Measurements from ENCODE around the gene TMEM74B. TPM values are rescaled to one million over a fixed set of nuclear protein-coding genes. Genes with fewer than 3 reads are reported as not detected.
A peak's percentile ranks its signal among the peaks of the same experiment; 100 is the strongest.

Gene TMEM74B
- total RNA-seq, 1 experiment from 2014 or later = 8.4 TPM

DNA sequence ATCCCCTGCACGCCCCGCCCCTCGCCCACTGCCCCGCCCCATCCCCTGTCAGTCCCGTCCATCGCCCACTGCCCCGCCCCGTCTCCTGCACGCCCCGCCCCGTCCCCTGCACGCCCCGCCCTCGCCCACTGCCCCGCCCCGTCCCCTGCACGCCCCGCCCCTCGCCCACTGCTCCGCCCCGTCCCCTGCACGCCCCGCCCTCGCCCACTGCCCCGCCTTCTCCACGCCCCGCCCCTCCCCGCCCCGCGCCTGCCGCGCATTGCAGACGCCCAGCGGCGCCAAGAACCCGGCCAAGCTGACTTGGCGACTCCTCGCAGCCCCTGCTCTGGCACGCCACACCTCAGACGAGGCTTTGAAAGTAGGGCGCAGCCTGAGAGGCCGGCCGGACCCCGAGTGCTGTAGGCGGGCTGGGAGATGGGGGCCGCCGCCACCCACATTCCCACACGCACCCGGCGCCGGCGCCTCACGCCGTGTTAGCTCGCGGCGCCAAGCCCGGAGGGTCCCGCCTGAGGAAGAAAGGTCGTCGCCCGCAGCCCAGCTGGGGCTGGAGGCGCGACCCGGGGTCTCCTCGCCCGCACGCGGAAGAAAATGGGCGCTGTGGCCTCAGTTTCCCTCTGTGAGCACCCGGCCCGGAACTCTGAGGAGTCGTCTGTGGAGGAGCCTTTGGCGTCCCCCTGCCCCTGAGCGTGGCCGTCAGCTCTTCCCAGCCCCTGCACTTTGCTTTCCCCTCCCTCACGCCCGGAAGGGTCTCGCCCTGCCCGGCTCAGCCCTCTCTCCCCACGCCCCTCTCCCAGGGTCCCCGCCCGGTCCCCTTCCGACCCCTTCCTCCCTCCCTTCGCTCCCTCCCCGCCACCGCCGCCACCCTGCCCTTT, 41.2 kb upstream of the TMEM74B start, which contains the start of gene RAD21L1 (continued):
- TF ChIP-seq, protein P1, sequence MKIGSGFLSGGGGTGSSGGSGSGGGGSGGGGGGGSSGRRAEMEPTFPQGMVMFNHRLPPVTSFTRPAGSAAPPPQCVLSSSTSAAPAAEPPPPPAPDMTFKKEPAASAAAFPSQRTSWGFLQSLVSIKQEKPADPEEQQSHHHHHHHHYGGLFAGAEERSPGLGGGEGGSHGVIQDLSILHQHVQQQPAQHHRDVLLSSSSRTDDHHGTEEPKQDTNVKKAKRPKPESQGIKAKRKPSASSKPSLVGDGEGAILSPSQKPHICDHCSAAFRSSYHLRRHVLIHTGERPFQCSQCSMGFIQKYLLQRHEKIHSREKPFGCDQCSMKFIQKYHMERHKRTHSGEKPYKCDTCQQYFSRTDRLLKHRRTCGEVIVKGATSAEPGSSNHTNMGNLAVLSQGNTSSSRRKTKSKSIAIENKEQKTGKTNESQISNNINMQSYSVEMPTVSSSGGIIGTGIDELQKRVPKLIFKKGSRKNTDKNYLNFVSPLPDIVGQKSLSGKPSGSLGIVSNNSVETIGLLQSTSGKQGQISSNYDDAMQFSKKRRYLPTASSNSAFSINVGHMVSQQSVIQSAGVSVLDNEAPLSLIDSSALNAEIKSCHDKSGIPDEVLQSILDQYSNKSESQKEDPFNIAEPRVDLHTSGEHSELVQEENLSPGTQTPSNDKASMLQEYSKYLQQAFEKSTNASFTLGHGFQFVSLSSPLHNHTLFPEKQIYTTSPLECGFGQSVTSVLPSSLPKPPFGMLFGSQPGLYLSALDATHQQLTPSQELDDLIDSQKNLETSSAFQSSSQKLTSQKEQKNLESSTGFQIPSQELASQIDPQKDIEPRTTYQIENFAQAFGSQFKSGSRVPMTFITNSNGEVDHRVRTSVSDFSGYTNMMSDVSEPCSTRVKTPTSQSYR (CRISPR knock-in tag; IDR thresholded peaks at IDR 0.05) = no peak
- TF ChIP-seq ETV6 (CRISPR knock-in tag; IDR thresholded peaks at IDR 0.05) (no peak), NR3C1 (CRISPR knock-in tag; conservative IDR thresholded peaks at IDR 0.05; ENCODE audit: low read depth) (no peak), ZNF138 (CRISPR knock-in tag; conservative IDR thresholded peaks at IDR 0.05) (no peak), SOX15 (CRISPR knock-in tag; IDR thresholded peaks at IDR 0.05) (no peak), JUN (CRISPR knock-in tag; IDR thresholded peaks at IDR 0.05) (peak; percentile 48; the same call in 1 of the 2 replicates), EMX1 (CRISPR knock-in tag; IDR thresholded peaks at IDR 0.05) (no peak), PRRX2 (CRISPR knock-in tag; IDR thresholded peaks at IDR 0.05) (no peak), FOXK1 (CRISPR knock-in tag; IDR thresholded peaks at IDR 0.05) (0 out of 2 replicates have a peak, but pooled peaks have one; percentile 36), HMGA2 (CRISPR knock-in tag; IDR thresholded peaks at IDR 0.05) (no peak), TEAD1 (CRISPR knock-in tag; IDR thresholded peaks at IDR 0.05) (peak; percentile 67; the same call in 1 of the 2 replicates)
- TF ChIP-seq, protein P2, sequence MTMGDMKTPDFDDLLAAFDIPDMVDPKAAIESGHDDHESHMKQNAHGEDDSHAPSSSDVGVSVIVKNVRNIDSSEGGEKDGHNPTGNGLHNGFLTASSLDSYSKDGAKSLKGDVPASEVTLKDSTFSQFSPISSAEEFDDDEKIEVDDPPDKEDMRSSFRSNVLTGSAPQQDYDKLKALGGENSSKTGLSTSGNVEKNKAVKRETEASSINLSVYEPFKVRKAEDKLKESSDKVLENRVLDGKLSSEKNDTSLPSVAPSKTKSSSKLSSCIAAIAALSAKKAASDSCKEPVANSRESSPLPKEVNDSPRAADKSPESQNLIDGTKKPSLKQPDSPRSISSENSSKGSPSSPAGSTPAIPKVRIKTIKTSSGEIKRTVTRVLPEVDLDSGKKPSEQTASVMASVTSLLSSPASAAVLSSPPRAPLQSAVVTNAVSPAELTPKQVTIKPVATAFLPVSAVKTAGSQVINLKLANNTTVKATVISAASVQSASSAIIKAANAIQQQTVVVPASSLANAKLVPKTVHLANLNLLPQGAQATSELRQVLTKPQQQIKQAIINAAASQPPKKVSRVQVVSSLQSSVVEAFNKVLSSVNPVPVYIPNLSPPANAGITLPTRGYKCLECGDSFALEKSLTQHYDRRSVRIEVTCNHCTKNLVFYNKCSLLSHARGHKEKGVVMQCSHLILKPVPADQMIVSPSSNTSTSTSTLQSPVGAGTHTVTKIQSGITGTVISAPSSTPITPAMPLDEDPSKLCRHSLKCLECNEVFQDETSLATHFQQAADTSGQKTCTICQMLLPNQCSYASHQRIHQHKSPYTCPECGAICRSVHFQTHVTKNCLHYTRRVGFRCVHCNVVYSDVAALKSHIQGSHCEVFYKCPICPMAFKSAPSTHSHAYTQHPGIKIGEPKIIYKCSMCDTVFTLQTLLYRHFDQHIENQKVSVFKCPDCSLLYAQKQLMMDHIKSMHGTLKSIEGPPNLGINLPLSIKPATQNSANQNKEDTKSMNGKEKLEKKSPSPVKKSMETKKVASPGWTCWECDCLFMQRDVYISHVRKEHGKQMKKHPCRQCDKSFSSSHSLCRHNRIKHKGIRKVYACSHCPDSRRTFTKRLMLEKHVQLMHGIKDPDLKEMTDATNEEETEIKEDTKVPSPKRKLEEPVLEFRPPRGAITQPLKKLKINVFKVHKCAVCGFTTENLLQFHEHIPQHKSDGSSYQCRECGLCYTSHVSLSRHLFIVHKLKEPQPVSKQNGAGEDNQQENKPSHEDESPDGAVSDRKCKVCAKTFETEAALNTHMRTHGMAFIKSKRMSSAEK (CRISPR knock-in tag; IDR thresholded peaks at IDR 0.05; ENCODE audit: borderline replicate concordance) = no peak
- TF ChIP-seq, protein P3, sequence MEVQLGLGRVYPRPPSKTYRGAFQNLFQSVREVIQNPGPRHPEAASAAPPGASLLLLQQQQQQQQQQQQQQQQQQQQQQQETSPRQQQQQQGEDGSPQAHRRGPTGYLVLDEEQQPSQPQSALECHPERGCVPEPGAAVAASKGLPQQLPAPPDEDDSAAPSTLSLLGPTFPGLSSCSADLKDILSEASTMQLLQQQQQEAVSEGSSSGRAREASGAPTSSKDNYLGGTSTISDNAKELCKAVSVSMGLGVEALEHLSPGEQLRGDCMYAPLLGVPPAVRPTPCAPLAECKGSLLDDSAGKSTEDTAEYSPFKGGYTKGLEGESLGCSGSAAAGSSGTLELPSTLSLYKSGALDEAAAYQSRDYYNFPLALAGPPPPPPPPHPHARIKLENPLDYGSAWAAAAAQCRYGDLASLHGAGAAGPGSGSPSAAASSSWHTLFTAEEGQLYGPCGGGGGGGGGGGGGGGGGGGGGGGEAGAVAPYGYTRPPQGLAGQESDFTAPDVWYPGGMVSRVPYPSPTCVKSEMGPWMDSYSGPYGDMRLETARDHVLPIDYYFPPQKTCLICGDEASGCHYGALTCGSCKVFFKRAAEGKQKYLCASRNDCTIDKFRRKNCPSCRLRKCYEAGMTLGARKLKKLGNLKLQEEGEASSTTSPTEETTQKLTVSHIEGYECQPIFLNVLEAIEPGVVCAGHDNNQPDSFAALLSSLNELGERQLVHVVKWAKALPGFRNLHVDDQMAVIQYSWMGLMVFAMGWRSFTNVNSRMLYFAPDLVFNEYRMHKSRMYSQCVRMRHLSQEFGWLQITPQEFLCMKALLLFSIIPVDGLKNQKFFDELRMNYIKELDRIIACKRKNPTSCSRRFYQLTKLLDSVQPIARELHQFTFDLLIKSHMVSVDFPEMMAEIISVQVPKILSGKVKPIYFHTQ (CRISPR knock-in tag; IDR thresholded peaks at IDR 0.05) = no peak
- TF ChIP-seq, protein P4, sequence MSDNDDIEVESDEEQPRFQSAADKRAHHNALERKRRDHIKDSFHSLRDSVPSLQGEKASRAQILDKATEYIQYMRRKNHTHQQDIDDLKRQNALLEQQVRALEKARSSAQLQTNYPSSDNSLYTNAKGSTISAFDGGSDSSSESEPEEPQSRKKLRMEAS (CRISPR knock-in tag; IDR thresholded peaks at IDR 0.05) = peak; percentile 87
- TF ChIP-seq, protein P5, sequence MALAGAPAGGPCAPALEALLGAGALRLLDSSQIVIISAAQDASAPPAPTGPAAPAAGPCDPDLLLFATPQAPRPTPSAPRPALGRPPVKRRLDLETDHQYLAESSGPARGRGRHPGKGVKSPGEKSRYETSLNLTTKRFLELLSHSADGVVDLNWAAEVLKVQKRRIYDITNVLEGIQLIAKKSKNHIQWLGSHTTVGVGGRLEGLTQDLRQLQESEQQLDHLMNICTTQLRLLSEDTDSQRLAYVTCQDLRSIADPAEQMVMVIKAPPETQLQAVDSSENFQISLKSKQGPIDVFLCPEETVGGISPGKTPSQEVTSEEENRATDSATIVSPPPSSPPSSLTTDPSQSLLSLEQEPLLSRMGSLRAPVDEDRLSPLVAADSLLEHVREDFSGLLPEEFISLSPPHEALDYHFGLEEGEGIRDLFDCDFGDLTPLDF (CRISPR knock-in tag; IDR thresholded peaks at IDR 0.05) = no peak
- TF ChIP-seq, protein P6, sequence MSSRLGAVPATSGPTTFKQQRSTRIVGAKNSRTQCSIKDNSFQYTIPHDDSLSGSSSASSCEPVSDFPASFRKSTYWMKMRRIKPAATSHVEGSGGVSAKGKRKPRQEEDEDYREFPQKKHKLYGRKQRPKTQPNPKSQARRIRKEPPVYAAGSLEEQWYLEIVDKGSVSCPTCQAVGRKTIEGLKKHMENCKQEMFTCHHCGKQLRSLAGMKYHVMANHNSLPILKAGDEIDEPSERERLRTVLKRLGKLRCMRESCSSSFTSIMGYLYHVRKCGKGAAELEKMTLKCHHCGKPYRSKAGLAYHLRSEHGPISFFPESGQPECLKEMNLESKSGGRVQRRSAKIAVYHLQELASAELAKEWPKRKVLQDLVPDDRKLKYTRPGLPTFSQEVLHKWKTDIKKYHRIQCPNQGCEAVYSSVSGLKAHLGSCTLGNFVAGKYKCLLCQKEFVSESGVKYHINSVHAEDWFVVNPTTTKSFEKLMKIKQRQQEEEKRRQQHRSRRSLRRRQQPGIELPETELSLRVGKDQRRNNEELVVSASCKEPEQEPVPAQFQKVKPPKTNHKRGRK (CRISPR knock-in tag; IDR thresholded peaks at IDR 0.05; ENCODE audit: borderline replicate concordance) = no peak
- TF ChIP-seq, protein P7, sequence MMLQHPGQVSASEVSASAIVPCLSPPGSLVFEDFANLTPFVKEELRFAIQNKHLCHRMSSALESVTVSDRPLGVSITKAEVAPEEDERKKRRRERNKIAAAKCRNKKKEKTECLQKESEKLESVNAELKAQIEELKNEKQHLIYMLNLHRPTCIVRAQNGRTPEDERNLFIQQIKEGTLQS (CRISPR knock-in tag; conservative IDR thresholded peaks at IDR 0.05) = no peak
- TF ChIP-seq, protein P8, sequence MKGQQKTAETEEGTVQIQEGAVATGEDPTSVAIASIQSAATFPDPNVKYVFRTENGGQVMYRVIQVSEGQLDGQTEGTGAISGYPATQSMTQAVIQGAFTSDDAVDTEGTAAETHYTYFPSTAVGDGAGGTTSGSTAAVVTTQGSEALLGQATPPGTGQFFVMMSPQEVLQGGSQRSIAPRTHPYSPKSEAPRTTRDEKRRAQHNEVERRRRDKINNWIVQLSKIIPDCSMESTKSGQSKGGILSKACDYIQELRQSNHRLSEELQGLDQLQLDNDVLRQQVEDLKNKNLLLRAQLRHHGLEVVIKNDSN (CRISPR knock-in tag; IDR thresholded peaks at IDR 0.05) = peak; percentile 54; the same call in 1 of the 2 replicates
- TF ChIP-seq, protein P9, sequence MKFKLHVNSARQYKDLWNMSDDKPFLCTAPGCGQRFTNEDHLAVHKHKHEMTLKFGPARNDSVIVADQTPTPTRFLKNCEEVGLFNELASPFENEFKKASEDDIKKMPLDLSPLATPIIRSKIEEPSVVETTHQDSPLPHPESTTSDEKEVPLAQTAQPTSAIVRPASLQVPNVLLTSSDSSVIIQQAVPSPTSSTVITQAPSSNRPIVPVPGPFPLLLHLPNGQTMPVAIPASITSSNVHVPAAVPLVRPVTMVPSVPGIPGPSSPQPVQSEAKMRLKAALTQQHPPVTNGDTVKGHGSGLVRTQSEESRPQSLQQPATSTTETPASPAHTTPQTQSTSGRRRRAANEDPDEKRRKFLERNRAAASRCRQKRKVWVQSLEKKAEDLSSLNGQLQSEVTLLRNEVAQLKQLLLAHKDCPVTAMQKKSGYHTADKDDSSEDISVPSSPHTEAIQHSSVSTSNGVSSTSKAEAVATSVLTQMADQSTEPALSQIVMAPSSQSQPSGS (CRISPR knock-in tag; IDR thresholded peaks at IDR 0.05; ENCODE audit: borderline replicate concordance, low read depth) = no peak
- TF ChIP-seq, protein P10, sequence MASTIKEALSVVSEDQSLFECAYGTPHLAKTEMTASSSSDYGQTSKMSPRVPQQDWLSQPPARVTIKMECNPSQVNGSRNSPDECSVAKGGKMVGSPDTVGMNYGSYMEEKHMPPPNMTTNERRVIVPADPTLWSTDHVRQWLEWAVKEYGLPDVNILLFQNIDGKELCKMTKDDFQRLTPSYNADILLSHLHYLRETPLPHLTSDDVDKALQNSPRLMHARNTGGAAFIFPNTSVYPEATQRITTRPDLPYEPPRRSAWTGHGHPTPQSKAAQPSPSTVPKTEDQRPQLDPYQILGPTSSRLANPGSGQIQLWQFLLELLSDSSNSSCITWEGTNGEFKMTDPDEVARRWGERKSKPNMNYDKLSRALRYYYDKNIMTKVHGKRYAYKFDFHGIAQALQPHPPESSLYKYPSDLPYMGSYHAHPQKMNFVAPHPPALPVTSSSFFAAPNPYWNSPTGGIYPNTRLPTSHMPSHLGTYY (CRISPR knock-in tag; IDR thresholded peaks at IDR 0.05) = no peak

All from WTC11 (cell line).